ENCODE data around the gene MRPL27.

MRPL27 gene

GRCh38 chr17:50360486-50361115, 12.4 kb downstream of the MRPL27 start:
- DNase-seq (ENCODE audit: low read depth, low spot score) = no peak

- no peak for DNase-seq (ENCODE audit: low read depth, low spot score)
Observed at GRCh38 chr17:50359998-50360461, 13.0 kb downstream of the MRPL27 start.

- DNase-seq (ENCODE audit: low read depth, low spot score) = no peak
Observed at GRCh38 chr17:50359005-50359699, 13.8 kb downstream of the MRPL27 start.

- DNase-seq (ENCODE audit: low read depth, low spot score) = no peak
Observed at GRCh38 chr17:50358177-50358576, 14.8 kb downstream of the MRPL27 start.

GRCh38 chr17:50356892-50357510, 16.0 kb downstream of the MRPL27 start:
- DNase-seq (ENCODE audit: low read depth, low spot score) = no peak

- no peak for DNase-seq (ENCODE audit: low read depth, low spot score)
Observed at GRCh38 chr17:50356418-50356817, 16.6 kb downstream of the MRPL27 start.

- DNase-seq (ENCODE audit: low read depth, low spot score) = no peak
Observed at GRCh38 chr17:50355701-50356341, 17.2 kb downstream of the MRPL27 start.

- no peak for DNase-seq (ENCODE audit: low read depth, low spot score)
Observed at GRCh38 chr17:50355336-50355700, 17.7 kb downstream of the MRPL27 start.

GRCh38 chr17:50354776-50355175, 18.2 kb downstream of the MRPL27 start:
- no peak for DNase-seq (ENCODE audit: low read depth, low spot score)

GRCh38 chr17:50354198-50354597, 18.8 kb downstream of the MRPL27 start:
- no peak for DNase-seq (ENCODE audit: low read depth, low spot score)

- no peak for DNase-seq (ENCODE audit: low read depth, low spot score)
Observed at GRCh38 chr17:50353600-50354195, 19.3 kb downstream of the MRPL27 start.

- DNase-seq (ENCODE audit: low read depth, low spot score) = no peak
Observed at GRCh38 chr17:50352693-50353599, 20.0 kb downstream of the MRPL27 start.

GRCh38 chr17:50352072-50352692, 20.8 kb downstream of the MRPL27 start:
- DNase-seq (ENCODE audit: low read depth, low spot score) = no peak

GRCh38 chr17:50350733-50351132, 22.3 kb downstream of the MRPL27 start:
- no peak for DNase-seq (ENCODE audit: low read depth, low spot score)

- DNase-seq (ENCODE audit: low read depth, low spot score) = no peak
Observed at GRCh38 chr17:50349243-50349600, 23.8 kb downstream of the MRPL27 start.

GRCh38 chr17:50348522-50349242, 24.3 kb downstream of the MRPL27 start:
- DNase-seq (ENCODE audit: low read depth, low spot score) = no peak

- no peak for DNase-seq (ENCODE audit: low read depth, low spot score)
Observed at GRCh38 chr17:50347894-50348291, 25.1 kb downstream of the MRPL27 start.

- no peak for DNase-seq (ENCODE audit: low read depth, low spot score)
Observed at GRCh38 chr17:50347117-50347893, 25.7 kb downstream of the MRPL27 start.
